Measurements from ENCODE around the gene TMEM212.
"Not testable (repeated sequence)": the region's sequence is repeated elsewhere in the genome, so short reads cannot be mapped to it uniquely, and the experiment has no call there.

The TMEM212 gene

GRCh38 chr3:171835116-171835515, 8.0 kb upstream of the TMEM212 start:
- DNase-seq = no peak

GRCh38 chr3:171835613-171836012, 7.5 kb upstream of the TMEM212 start:
- no peak for DNase-seq

GRCh38 chr3:171836855-171837254, 6.3 kb upstream of the TMEM212 start:
- DNase-seq = no peak

DNA sequence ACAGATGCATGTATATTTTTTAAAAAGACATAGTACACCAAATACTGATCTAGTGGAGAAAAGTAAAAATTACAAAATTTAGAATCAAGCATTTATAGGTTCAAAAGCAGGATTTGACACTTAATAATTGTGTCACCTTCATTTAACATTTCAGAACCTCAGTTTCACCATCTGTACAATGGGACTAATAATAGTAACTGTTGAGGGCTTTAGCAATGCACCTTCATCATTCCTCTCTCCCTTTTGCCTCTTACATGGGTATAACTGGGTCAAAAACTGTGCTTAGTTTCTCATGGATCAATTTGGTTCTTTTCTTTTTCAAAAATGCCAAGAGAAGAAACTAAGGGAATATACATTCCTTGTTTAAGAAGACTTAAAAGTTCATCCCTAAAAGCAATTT, 5.5 kb upstream of the TMEM212 start:
- DNase-seq = no peak

GRCh38 chr3:171838218-171838720, 4.9 kb upstream of the TMEM212 start:
- DNase-seq = peak; percentile 66

- no peak for DNase-seq
Observed at GRCh38 chr3:171839270-171839669, 3.9 kb upstream of the TMEM212 start.

DNA sequence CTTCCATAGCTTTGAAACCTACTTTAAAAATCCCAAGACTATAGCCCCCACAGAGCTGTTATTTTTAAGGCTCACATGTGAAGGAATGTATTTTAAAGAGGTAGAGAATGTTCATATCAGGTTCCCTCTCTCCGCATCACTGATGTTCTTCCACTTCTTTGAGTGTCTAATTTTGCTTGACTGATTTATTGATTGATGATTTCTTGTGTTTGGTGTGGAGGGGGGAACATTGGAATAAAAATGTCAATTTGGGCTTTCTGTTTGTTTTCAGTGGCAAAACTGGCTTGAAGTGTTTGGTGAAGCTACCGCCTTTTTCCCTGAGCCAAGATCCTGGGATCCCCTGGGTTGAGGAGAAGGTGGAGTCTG, 2.7 kb upstream of the TMEM212 start:
- no peak for DNase-seq

GRCh38 chr3:171840811-171841619, 2.1 kb upstream of the TMEM212 start:
- no peak for DNase-seq

- peak; percentile 73 for DNase-seq
Observed at GRCh38 chr3:171841620-171842000, 1.5 kb upstream of the TMEM212 start.

DNA sequence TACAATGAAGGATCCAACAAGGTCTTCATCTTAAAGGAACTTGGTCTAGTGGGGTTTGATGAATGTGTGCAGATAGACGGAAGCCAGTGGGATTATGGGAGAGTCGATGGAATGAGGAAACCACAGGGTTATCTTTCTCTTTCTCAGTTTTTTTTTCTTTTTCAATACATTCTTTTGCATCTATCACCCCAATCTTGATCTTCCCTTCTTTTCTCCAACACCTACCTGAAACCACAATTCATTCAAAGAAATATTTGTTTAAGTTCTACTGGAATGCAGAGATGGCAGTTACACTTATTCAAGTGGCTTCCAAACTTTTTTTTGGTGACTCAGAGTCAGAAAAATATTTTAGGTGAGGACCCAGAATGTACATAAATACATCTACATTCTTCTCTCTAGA, 1.7 kb downstream of the TMEM212 start:
- DNase-seq = no peak

DNA sequence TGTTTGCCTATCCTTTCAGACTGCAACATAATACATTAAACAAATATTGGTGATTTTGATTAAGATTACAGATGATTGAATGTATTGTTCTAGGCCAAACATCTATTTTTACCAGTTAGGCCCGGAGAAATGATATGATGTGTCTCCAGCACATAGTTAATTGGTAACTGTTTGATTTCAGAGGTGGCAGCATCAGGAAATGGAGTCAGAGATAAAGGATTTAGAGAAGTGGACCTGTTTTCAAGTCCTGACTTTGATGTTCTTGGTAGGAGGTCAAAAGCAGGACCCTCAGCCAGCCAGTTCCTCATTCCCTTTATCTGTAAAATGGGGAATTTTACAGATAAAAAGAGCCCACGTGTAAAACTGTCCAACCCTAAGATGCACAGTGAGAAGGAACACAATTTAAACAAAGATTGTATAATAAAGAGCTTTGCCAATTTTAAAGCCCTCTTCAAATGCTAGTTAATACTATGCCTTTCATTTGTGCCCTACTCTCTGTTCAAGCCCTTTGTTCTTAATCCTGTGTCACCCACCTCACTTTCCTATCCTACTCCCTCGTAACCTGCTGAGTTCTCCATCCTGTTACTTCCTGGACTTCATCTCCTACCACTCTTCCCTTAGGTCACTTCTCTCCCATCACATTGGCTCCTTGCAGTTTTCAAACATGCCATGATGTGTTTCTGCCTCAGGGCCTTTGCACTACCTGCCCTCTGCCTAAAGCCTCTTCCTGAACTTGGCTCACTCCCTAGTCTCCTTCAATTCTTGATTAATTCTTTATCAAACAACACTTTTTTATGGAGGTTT, 2.5 kb downstream of the TMEM212 start:
- no peak for DNase-seq

- peak; percentile 79 for DNase-seq
Observed at GRCh38 chr3:171846597-171846996, 3.4 kb downstream of the TMEM212 start.

DNA sequence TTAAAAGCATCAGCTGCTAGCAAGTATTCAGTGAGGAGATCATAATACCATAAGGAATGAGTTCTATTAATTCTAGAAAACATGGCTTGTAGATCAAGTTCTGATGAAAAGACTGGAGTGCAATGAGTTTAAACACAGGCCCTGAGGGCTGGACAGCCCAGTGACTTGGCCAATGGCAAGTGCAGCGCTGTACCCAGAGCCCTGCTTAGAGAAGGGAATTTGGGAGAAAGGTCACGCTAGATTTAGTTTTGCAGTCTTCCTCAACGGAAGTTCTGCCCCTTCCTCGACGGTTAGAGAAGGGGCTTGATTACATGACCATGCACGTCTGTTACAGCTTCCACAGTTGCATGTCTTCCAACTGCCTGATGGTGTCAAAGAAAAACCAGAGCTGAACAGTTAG, 4.0 kb downstream of the TMEM212 start:
- no peak for DNase-seq

DNA sequence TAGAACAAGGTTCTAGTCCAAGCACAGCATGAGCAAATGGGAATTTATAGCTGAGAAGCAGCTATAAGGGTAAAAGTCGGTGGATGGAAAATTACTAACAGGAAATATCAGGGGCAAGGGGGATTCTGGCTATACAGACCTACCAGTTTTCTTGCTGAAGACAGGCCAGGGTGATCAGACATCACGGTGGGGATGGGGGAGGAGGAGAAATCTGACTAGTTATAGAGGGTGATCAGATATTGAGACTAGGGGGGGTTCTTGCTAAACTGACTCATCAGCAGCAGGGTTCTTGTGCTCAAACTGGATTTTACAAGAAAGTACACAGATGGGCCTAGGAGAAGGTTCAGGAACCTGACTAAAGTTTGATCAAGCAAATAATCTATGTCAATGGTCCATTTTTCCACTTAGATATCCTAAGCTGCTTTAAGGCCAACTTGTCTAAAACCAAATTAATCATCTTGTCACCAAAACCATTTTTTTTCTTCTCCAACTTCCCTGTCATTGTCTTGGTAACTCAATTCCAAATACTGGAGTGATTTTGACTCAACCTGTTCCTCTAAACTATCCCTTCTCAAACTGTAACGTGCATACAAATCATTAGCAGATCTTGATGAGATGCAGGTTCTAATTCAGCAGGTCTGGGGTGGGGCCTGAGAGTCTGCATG, 4.6 kb downstream of the TMEM212 start:
- DNase-seq = no peak

DNA sequence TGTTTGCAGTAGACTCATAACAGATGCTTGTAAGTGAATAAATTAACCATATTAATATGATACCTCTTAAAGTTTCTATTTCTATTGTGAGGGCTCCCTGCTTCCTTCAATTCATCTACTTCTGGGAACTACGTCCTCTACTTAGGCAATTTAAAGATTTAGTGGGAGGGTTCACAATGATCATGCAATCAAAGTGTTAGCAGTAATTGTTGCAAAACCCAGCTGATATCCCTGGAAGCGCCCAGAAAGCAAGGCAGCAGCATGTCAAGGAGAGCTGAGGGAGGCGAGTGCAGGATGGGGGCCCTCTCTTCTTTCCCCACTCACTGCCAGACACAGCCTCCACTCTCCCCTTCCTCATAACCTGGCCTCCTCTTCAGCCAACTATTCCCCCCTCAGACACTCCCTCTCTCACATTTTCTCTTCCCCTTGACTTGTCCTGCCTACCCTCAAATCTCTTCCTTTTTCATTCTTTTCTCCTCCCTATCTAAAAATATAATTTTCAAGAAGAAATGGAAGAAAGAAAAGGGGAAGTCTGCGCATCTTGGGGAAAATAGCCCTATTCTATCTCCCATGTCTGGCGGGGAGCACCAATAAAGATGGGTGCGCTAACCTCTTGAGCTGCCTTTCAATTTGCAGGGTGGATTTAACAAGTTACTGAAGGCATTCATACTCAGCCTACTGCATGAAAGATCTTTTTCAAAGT, 6.6 kb downstream of the TMEM212 start:
- no peak for DNase-seq

- no peak for DNase-seq
Observed at GRCh38 chr3:171850320-171850959, 7.3 kb downstream of the TMEM212 start.

- DNase-seq = no peak
Observed at GRCh38 chr3:171850960-171851659, 8.0 kb downstream of the TMEM212 start.

DNA sequence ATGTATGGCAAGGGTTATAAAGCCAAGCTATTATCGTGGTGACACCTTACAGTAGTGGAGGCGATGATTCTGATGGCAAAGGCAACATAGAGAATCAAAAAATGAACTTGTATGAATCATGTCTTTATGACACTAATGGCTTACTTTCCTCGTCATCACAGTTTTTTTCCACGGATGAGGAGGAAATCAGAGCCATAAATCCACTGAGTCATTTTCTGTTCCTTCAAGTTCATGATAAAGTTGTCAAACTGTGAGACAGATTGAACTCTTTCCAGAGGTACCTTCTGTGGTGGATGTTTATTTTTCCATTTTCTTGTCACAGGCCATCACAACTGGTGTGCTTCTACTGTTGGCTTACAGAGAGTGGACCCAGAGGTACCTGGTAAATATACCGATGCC, 8.5 kb downstream of the TMEM212 start:
- DNase-seq = peak; percentile 83

GRCh38 chr3:171854649-171855305, 11.6 kb downstream of the TMEM212 start:
- no peak for DNase-seq

GRCh38 chr3:171858770-171859169, 15.6 kb downstream of the TMEM212 start:
- DNase-seq = not testable (repeated sequence)
